GM12875 (cell line): Measurements from ENCODE around the gene C14orf180.
A peak's percentile ranks its signal among the peaks of the same experiment; 100 is the strongest.

Experiments used
- H3K4me3 ChIP-seq: one replicate; pipeline ENCODE4 v1.5.1; 2011; ENCODE audit warnings: low read depth, low read length, control low read depth
- CTCF ChIP-seq: IDR thresholded peaks from 2 replicates; pipeline ENCODE4 v1.5.1; 2011; ENCODE audit warnings: low read depth, mild to moderate bottlenecking, control low read depth, inconsistent platforms, low read length, moderate library complexity, borderline replicate concordance; ENCODE audit not compliant: insufficient read depth

C14orf180 gene

DNA sequence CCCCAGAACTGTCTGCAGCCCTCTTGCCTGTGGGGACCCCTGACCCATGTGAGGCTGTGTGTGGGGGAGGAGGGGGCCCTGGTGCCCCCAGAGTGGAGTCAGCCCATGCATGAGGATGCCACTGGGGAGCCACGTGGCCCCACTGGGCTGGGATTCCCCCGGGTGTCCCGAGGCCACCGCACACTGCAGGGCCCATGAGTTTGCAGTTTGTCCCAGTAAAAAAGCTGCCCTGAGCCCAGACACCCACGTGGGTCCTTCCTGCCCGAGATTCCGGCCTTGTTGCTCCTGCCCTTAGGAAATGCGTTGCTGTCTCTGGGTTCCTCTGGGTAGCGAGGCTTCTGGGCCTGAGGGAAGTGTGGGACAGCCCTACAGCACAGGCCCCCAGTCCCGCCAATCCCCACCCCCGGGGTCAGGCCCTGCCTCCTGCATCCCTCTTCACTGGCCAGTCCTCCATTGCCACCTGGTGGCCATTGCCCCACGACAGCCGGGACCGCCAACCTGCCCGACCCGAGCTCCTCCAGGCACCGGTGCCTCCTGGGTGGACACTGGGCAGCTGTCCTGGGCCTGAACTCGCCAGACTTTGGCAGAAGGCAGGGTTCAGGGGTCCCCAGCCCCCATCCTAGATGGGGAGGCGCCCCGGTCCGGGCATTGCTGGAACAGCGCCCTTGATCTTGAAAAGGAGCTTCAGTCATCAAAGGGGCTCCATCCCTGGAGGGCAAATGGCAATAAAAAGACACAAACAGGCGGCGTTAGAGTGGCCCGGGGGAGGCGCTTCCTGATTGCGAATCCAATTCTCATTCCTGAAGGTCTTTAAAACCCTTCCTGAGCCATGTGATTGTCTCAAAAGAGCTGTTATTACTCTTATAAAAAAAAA is 15.6 kb upstream of the C14orf180 start:
- peak; percentile 79 for TF ChIP-seq CTCF
- no peak overlapping the region for H3K4me3 ChIP-seq

GRCh38 chr14:104564744-104565679 is 14.6 kb upstream of the C14orf180 start:
- TF ChIP-seq CTCF = no peak
- H3K4me3 ChIP-seq = no peak overlapping the region

DNA sequence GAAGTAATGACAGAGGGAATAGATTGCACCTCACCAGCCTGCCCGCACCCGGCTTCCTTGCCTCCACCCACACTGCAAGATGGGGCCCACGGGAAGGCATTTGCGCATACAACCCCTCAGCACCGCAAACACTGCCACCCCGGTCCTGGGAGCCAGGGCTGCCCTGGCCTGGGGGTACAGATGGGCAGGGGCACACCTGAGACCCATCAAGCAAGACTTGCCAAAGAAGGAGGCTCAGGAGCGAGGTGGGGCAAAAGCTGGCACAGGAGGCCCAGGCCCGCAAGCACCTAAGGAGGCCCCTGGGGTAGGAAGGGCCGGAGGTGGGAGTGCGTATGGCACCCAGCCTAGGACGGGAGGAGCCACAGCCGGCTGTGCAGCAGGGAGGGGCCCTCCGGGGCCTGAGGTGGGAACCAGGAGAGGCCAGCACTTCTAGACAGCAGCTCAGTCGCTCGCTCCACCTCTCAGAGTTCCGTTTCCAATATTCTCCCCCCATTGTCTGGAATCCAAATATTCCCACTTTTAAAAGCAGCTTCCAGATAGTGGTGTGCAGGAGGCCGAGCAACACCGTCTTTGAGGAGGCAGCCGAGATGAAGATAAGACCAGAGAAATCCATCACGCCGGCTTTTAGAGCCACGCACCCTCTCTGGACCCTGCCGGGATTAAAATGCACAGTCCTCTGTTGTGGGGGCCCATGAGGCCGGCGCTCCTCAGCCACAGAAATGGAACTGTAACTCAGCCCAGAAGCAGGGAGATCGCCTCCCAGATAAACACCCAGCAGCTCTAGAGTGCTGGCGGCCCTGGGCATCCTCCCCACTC is 12.2 kb upstream of the C14orf180 start:
- no peak for TF ChIP-seq CTCF
- no peak overlapping the region for H3K4me3 ChIP-seq

DNA sequence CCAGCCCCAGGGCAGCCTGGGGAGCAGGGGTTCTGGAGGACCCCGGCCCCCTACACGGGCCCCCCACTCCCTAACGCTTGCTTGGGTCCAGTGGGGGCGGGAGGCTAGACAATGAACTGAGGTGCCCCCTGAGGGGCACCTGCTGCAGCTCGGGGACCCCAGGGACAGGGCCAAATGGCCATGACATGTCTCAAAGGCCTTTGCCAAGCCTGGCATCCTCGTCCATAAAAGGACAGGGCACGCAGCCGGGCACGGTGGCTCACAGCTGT is 11.7 kb upstream of the C14orf180 start:
- TF ChIP-seq CTCF = no peak

DNA sequence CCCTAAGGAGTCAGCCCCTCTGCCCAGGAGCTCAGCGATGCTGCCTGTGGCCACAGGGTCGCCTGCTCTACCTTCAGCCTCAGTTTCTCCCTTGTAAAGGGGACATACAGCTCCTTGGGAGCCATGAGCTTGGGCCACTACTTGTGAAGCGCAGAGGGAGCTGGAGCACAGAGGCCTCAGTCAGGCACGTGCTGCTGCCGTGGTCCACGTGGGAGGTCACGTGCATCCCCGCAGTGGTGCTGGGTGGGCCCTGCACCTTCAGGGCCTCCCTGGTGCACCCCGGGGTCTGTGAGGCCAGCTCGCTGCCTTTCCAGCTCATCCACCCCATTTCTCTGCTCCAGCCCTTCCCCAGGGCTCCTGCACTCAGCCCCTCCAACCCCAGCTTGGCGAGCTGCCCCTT is 10.9 kb upstream of the C14orf180 start:
- H3K4me3 ChIP-seq = no peak overlapping the region
- no peak for TF ChIP-seq CTCF

More for the DNA sequence above, 11.7 kb upstream of the C14orf180 start:
- H3K4me3 ChIP-seq = no peak overlapping the region

DNA sequence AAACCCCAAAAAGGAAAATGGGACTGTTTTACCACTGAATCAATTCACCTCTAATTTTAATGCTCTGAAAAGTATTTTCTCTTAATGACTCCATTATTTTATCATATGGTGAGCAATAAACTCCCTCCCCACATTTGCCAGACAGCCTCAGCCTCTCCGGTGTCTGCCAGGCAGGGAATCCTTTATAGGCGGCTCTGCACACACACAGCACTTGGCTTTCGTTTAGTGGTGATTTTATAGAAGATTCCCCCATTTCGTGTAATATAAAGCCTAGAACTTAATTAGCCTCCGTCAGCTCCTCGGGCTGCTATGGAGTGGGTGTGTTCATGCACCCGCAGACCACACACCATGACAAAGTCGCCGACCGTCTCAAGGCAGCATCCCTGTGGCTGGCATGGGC is 10.1 kb upstream of the C14orf180 start:
- H3K4me3 ChIP-seq = no peak overlapping the region
- no peak for TF ChIP-seq CTCF
